Adrenal gland (tissue), 12 donors: Measurements from ENCODE around the gene TCERG1L. TPM values are rescaled to one million over a fixed set of nuclear protein-coding genes. Genes with fewer than 3 reads are reported as not detected.

ENCODE experiments used
- DNase-seq, 7 donors: peaks; one replicate each; pipeline ENCODE4 v3.0.0-alpha.2; 2019 to 2020
- H3K27ac ChIP-seq, 5 donors: fragments of 200-600 bp; sonication (generic) in 4 of 5; 1 replicate in 3 of 5; 2 replicates in 2 of 5; pipeline versions ENCODE4 v1.5.1 to v1.8.0; 2016 to 2020; ENCODE audit warnings: mild to moderate bottlenecking in 1 of 5
- H3K27me3 ChIP-seq: fragments of 200-600 bp; 2 replicates; pipeline ENCODE4 v1.8.0; 2021
- H3K36me3 ChIP-seq, 2 donors: fragments of 200-600 bp; replicated peaks in 1 of 2; 1 replicate in 1 of 2; 2 replicates in 1 of 2; pipeline versions ENCODE4 v1.5.1 to v1.8.0; 2018 to 2022
- H3K4me1 ChIP-seq, 2 donors: fragments of 200-600 bp; replicated peaks in 1 of 2; 1 replicate in 1 of 2; 2 replicates in 1 of 2; pipeline versions ENCODE4 v1.5.1 to v1.8.0; 2018 to 2021
- H3K4me3 ChIP-seq, 4 donors: fragments of 200-600 bp; sonication (generic) in 3 of 4; one replicate each; pipeline ENCODE4 v1.5.1; 2016 to 2018
- H3K9me3 ChIP-seq, 3 donors: fragments of 200-600 bp; sonication (generic) in 1 of 3; replicated peaks in 1 of 3; 1 replicate in 2 of 3; 2 replicates in 1 of 3; pipeline versions ENCODE4 v1.5.1 to v1.8.0; 2016 to 2021
- POLR2A ChIP-seq, 2 donors: fragments of 450-650 bp; IDR thresholded peaks; one replicate each; pipeline ENCODE4 v1.6.1; 2017; ENCODE audit warnings: antibody characterized with exemption in 2 of 2, mild to moderate bottlenecking in 2 of 2, moderate library complexity in 1 of 2
- WGBS, 4 donors: extraction: QIAGEN DNeasy Blood & Tissue Kit in 2 of 4; methylation state at CpG; one replicate each; pipeline versions ENCODE4 v1.1.5 to v1.1.7; 2013 to 2017; 5-methylcytosine and 5-hydroxymethylcytosine counted together
- intact Hi-C, 2 donors: fragments of 100-400 bp; cut with DNase I; formaldehyde crosslinking; loops; one replicate each; pipeline versions ENCODE4 v1.14.1 to v1.15.0; 2022 to 2023
- polyA plus RNA-seq, 3 donors: library from polyadenylated mRNA; stranded (reverse); fragments of 200-250 nt in 2 of 3; fragments of 350-450 nt in 1 of 3; fragmentation: Illumina TruSeq in 1 of 3; extraction: RNeasy Lipid Tissue Mini Kit (QIAGEN cat#74804) in 1 of 3; gene quantifications; one replicate each; pipeline ENCODE4 v1.2.3, GENCODE V29; 2013 to 2014
- total RNA-seq, 9 donors: library from RNA; depleted of rRNA in 4 of 9; stranded (reverse); fragments of >200 nt in 4 of 9; fragments of 120-200 nt in 1 of 9; fragmentation: NEBNext Ultra II Directional in 1 of 9; extraction: Animal tissue kit (Norgen Biotek cat#: 25700) in 1 of 9; gene quantifications; one replicate each; pipeline versions ENCODE4 v1.1.0 to v1.2.4, GENCODE V29; 2013 to 2023
- TF ChIP-seq, protein P1 (sequence below), 6 experiments: fragments of 450-650 bp in 4 of 6; fragments of 200-600 bp in 2 of 6; sonication (generic) in 1 of 6; IDR thresholded peaks; 1 replicate in 5 of 6; 2 replicates in 1 of 6; pipeline versions ENCODE4 v1.5.1 to v1.8.0; 2016 to 2021; ENCODE audit warnings: antibody characterized with exemption in 6 of 6, mild to moderate bottlenecking in 2 of 6, moderate library complexity in 1 of 6
- donor health status: healthy with polysubstance abuse.
- donor health status: Bipolar disorder and iron deficiency.
- donor health status: DM: yes; HTN: yes; CAD: no.
- donor health status: DM: no; HTN: no; CAD: no.
- donor health status: DM: no; HTN: no; CAD: no.
- donor health status: DM: yes; HTN: yes; CAD: no.

The TCERG1L gene
- total and polyA plus RNA-seq, 12 donors, result 0.17 to 3.4 (median 0.97) TPM

- H3K27me3 ChIP-seq, result no peaks in the 10 kb centered on the region
- TF ChIP-seq POLR2A (IDR thresholded peaks at IDR 0.05), result no peak
- TF ChIP-seq, protein P1, sequence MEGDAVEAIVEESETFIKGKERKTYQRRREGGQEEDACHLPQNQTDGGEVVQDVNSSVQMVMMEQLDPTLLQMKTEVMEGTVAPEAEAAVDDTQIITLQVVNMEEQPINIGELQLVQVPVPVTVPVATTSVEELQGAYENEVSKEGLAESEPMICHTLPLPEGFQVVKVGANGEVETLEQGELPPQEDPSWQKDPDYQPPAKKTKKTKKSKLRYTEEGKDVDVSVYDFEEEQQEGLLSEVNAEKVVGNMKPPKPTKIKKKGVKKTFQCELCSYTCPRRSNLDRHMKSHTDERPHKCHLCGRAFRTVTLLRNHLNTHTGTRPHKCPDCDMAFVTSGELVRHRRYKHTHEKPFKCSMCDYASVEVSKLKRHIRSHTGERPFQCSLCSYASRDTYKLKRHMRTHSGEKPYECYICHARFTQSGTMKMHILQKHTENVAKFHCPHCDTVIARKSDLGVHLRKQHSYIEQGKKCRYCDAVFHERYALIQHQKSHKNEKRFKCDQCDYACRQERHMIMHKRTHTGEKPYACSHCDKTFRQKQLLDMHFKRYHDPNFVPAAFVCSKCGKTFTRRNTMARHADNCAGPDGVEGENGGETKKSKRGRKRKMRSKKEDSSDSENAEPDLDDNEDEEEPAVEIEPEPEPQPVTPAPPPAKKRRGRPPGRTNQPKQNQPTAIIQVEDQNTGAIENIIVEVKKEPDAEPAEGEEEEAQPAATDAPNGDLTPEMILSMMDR (IDR thresholded peaks at IDR 0.05), result no peak
- H3K36me3 ChIP-seq, result no peaks in the 10 kb centered on the region
- H3K27ac ChIP-seq, result no peak overlapping the region
- H3K4me1 ChIP-seq, result no peaks in the 10 kb centered on the region
- no peak overlapping the region for H3K4me3 ChIP-seq
- 44 to 75% (median 68%) methylated on average over 4 to 9 of the region's 10 CpGs for WGBS, 4 donors
- no peak for DNase-seq
- intact Hi-C loops, result no loop called here
- H3K9me3 ChIP-seq, result no peaks in the 10 kb centered on the region
Observed at GRCh38 chr10:131043039-131043691, 268.4 kb downstream of the TCERG1L start.
